Skin of body (tissue), 2 donors: Measurements from ENCODE around the gene SMTN. TPM values are rescaled to one million over a fixed set of nuclear protein-coding genes. Genes with fewer than 3 reads are reported as not detected.
"Not testable (repeated sequence)": the region's sequence is repeated elsewhere in the genome, so short reads cannot be mapped to it uniquely, and the experiment has no call there.

Source experiments
- DNase-seq: peaks from one replicate; lab custom pipeline; 2025; lab: John Stamatoyannopoulos, UW
- total RNA-seq: library from RNA; depleted of rRNA; stranded (reverse); fragments of >200 nt; gene quantifications from one replicate; pipeline ENCODE4 v1.2.3, GENCODE V29; 2014

SMTN gene
- total RNA-seq, 1 donor from 2014 or later = 100 TPM

DNA sequence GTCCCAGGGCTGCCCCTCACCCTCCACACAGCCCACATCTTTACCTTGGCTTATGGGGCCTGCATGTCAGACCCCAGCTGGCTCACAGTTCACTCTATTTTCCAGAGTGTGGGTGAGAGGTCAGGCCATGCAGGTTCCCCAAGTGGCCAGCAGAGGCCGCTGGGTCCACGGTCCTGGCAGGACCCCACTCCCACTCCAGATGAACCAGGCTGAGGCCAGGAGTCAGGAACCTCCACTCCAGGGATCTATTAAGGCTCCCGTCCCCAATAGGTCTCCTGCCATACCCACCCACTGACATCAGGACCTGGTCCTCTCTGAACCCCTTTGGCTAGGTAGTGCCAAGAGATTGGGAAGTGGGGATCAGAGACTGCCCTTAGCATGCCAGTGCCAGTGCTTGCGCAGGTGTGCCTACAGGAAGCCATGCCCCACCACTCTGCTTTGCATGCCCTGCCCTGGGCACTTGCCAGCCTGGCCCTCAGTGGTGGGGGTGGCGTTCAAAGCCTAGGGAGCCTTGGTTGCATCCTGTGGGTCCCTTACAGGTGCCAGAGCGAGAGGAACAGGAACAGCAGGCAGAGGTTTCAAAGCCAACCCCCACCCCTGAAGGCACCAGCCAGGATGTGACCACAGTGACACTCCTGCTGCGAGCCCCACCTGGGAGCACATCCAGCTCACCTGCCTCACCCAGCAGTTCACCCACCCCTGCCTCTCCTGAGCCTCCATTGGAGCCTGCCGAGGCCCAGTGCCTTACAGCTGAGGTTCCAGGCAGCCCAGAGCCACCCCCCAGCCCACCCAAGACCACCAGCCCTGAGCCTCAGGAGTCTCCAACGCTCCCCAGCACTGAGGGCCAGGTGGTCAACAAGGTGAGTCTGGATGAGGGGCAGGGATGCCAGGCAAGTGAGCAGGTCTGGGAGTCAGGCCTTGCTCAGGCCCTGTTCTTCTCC is 8.3 kb downstream of the SMTN start:
- DNase-seq = no peak

DNA sequence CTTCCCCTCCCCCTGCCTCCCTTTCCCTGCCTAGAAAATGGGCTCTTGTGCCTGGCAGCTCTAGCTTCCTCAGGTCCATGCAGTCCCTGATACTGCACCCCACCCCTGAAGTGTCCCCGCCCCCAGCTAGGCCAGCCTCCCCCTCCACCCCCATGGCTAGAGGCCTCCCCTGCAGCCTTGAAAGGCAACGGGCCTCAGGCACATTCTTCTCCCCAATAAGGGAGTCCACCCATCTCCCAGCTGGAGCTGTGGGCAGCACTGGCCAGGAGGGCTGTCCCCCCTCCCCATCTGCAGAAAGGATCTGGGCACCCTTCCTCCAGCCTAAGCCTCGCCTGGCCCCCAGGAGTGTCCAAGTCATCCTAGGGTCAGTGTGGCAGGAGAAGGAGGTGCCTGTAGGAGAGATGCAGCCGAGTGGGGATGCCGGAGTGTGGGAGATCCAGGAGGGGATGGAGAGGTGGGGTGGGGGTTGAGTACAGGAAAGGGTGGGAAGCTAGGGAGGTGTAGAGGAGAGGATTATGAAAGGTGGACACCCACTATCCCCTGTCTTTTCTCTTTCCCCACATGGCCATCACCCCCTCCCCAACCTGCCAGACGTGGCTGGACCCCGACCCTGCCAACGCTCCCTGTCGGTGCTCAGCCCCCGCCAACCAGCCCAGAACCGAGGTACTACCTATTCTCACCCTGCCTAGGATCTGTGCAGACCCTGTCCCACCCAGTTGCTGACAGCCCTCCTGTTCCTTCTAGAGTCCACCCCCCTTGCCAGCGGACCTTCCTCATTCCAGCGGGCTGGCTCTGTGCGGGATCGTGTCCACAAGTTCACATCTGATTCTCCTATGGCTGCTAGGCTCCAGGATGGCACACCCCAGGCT is 9.3 kb downstream of the SMTN start:
- no peak for DNase-seq

GRCh38 chr22:31091106-31091975 is 10.2 kb downstream of the SMTN start:
- no peak for DNase-seq

DNA sequence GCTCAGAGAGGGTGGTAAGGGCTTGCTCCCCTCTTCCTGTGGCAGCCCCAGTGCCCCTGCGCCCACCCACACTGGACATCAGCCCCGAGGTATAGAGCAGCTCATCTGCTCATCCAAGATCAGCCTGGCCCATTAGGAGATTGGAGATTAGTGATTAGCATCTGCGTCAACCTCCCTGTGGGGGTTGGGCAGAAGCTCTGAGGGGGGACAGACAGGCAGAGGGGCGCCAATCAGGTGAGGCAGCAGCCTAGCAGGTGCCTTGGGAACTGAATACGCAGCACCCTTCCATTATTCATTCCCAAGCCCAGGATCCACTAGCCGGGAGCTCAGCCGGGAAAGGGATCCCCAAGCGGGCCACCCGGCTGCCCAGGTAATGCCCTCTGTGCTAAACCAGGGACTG is 11.0 kb downstream of the SMTN start:
- DNase-seq = no peak

DNA sequence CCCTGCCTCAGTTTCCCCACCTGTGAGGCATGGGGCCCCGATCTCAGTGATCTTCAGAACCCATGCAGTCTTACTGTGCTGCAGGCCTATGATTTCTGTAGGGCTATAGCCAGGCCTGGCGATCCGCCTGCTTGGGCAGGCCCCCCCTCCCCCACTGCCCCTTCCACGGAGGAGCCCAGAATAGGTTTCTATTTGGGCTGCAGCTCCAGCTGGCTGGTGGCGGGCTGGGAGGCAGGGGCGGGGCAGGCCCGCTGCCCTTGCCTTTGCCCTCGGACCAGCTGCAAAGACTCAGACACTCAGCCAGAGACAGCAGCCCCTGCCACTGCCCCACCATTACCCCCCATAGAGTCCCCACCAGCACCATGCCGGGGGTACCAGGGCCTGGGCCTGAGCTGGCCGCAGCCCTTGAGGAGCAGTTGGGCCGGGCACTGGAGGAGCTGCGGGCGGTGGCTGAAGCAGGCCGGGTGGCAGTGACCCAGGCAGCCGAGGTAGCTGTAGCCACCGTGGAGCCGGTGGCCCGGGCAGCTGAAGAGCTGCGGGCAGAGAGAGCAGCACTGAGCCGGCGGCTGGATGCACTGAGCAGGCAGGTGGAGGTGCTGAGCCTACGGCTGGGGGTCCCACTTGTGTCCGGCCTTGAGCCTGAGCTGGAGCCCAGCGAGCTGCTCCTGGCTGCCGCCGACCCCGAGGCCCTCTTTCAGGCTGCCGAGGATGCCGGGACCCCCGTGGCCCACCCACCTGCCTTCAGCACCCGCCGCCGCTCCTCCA is 12.2 kb downstream of the SMTN start:
- DNase-seq = no peak

DNA sequence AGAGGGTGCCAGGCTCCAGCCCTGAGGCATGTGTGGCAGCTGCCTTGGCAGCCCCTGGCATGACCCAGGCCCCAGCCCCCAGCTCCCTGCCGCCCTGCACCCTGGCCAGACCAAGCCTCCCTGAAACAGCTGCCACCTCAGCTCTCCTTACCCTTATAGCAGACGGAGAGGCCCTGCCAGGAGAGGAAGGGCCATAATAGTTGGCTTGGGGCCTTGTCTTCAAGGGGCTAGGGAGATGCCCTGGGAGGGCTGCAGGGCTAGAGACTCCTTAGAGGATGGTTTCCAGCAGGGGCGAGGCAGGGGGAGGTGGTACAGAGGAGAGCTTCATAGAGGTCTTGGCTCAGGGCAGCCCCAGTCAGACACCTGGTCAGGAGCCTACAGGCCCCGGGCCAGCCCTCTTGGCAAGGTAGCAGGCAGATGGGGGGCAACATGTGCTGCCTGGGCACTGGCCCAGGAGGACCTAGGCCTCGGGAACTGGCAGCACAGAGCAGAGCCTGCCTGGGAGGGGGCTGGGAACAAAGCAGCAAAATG is 13.0 kb downstream of the SMTN start:
- no peak for DNase-seq

- no peak for DNase-seq
Observed at GRCh38 chr22:31094741-31095140, 13.6 kb downstream of the SMTN start.

GRCh38 chr22:31095637-31096249 is 14.6 kb downstream of the SMTN start:
- no peak for DNase-seq

GRCh38 chr22:31096657-31097279 is 15.7 kb downstream of the SMTN start:
- DNase-seq = no peak

DNA sequence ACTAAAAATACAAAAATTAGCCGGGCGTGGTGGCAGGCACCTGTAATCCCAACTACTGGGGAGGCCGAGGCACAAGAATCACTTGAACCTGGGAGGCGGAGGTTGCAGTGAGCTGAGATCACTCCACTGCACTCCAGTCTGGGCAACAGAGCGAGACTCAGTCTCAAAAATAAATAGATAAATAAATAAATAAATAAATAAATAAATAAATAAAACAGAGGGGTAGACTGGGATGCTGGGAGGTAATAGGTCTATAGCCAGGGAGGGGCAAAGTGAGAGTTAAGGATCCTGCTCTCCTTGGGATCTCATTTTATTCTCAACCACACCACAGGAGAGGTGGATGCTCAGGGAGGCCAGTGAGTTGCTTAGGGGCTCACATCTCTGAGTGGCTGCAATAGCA is 16.4 kb downstream of the SMTN start:
- not testable (repeated sequence) for DNase-seq

- DNase-seq = no peak
Observed at GRCh38 chr22:31097941-31098631, 17.0 kb downstream of the SMTN start.

DNA sequence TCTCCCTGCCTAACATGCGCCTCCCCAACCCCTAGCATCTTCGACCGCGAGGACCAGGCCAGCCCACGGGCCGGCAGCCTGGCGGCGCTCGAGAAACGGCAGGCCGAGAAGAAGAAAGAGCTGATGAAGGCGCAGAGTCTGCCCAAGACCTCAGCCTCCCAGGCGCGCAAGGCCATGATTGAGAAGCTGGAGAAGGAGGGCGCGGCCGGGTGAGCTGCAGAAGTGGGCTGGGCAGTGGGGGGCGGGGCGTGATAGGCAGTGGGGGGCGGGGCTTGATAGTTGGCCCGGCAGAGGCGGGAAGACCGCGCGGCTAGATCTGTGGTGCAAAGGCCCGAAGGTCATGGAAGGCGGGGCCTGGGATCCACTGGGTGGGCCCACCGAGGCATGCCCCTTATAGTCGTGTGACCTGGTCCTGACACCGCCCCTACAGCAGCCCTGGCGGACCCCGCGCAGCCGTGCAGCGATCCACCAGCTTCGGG is 17.6 kb downstream of the SMTN start:
- DNase-seq = no peak

DNA sequence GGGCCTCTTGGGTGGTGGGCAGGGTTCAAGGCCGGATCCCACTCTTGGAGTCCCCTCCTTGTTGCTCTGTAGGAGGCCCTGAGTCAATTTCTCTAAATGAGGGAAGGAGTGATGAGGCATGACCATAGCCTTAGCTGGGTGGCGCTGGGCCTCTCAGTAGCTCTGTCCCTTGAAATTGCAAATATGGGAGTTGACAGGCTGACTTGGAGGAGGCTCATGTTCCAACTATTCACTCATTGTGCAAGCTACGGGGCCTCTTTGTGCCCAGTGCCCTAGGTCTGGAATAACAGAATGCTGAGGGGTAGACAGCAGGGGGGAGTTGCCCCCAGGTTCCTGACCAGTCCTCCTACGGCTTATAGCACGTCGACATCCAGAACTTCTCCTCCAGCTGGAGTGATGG is 18.3 kb downstream of the SMTN start:
- no peak for DNase-seq

GRCh38 chr22:31099841-31100761 is 19.0 kb downstream of the SMTN start:
- no peak for DNase-seq

GRCh38 chr22:31100762-31101525 is 19.8 kb downstream of the SMTN start:
- DNase-seq = no peak

- no peak for DNase-seq
Observed at GRCh38 chr22:31102441-31103081, 21.4 kb downstream of the SMTN start.
